Right kidney (tissue), 1 donor: Measurements from ENCODE around the gene POU2AF1.
"Not testable (repeated sequence)": the region's sequence is repeated elsewhere in the genome, so short reads cannot be mapped to it uniquely, and the experiment has no call there.

Experiments used
- DNase-seq: peaks from one replicate; pipeline ENCODE4 v3.0.0-alpha.2; 2016

POU2AF1 gene

GRCh38 chr11:111409915-111410314, 30.8 kb upstream of the POU2AF1 start:
- no peak for DNase-seq

- no peak for DNase-seq
Measured at GRCh38 chr11:111408789-111409727, 30.0 kb upstream of the POU2AF1 start.

DNA sequence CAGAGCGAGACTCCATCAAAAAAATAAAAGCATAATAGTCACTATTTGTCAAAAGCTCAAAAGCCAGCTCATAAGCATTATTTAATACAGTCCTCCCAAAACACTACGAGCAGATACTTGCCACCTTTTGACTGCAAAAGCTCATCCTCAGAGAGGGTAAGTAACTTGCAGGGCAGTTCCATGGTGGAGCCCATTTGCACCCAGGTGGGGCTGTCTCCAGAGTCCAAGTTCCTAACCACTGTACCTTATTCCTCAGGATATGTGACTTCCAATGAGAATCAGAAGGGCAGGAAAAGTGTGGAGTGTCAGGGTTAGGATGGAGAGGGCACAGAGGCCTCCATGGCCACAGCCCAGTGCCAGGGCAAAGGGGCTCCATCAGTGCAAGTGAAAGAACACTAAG, 28.6 kb upstream of the POU2AF1 start:
- no peak for DNase-seq

- DNase-seq = no peak
Measured at GRCh38 chr11:111406589-111406988, 27.5 kb upstream of the POU2AF1 start.

DNA sequence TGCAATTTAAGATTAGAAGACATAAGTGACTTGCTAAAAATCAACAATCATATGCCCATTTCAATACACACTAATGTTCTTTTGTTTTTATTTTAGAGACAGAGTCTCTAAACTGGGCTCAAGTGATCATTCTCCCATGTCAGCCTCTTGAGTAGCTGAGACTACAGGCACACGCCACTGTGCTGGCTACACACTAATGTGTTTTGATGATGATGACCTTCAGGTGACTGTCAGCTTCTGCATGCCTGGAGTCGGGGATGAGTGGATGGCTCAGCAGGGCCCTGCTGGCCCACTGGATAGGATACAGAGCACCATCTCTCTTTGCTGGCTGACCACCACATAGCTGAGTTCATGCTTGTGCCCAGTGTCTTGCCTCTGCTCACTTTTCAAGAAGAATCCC, 27.0 kb upstream of the POU2AF1 start:
- no peak for DNase-seq

DNA sequence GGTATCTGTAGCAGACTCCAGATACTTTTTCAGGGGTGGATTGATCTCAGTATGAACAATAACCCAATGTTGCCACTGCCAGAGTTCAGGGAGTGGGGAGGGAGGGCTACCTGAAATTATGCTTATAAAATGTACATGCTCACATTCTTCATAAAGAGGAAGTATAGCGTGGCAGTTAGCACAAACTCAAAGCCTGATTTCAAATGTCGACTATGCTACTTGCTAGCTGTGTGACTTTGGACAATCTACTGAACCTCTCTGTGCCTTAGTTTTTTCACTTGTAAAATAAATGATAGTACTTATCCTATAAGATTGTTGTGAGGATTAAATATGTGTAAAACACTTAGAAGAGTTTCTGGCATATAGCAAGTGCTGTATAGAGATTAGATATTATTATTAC, 26.5 kb upstream of the POU2AF1 start:
- DNase-seq = no peak

DNA sequence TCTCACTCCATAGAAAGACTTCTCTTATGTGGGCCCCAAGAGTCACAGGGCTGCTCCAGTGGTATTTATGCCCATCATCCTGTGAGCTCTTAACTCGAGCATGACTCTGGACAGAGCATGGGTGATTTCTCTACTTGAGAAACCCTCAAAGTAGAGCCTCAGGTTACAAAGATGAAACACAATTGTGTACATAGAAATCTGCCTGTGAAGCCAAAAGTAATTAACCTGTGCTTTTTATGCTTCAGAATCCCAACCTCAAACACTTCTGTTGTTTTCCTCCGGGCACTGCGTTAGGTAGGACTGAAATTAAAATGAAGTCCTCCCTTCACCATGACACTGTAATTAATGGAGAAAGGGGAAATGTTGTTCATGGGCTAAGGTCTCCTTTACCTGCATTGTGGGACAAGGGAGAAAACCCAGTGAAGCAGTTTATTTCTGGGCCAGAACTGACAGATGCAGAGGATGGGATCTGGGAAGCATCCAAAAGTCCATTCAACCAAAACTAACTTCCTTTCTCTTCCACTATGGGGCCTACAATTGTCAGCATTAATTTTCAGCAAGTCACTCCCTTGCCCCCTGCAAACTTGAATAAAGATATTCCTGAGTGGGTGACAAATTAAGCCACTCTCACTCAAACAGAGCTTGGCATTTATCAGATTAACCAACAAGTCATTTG, 24.1 kb upstream of the POU2AF1 start:
- no peak for DNase-seq

DNA sequence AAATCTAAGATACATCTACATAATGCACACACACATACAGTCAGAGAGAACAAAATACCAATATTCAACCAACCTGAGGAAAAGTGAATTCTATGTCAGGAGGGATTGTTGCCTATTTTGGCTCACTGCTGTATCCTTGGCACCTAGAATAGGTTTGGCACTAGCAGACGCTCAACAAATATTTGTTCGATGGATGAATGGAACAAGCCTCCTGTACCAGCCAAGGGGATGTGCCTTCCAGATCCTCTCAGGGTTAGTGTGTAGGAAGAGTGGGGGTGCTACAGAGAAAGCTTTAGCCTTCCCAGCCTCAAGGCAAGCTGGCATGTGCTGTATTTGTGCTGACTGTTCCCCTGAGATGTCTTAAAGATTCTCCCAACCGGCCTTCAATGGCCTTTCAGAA, 23.3 kb upstream of the POU2AF1 start:
- DNase-seq = no peak

DNA sequence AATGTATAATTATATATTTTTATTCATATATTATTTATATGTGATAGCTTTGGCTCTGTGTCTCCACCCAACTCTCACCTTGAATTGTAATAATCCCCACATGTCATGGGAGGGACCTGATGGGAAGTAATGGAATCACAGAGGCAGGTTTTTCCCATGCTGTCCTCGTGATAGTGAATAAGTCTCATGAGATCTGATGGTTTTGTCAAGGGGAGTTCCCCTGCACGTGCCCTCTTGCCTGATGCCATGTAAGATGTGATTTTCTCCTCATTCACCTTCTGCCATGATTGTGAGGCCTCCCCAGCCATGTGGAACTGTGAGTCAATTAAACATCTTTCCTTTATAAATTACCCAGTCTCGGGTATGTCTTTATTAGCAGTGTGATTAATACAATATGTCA, 22.9 kb upstream of the POU2AF1 start:
- not testable (repeated sequence) for DNase-seq

GRCh38 chr11:111400595-111400994, 21.5 kb upstream of the POU2AF1 start:
- DNase-seq = no peak

GRCh38 chr11:111399187-111400031, 20.3 kb upstream of the POU2AF1 start:
- DNase-seq = no peak

- no peak for DNase-seq
Measured at GRCh38 chr11:111397034-111397433, 18.0 kb upstream of the POU2AF1 start.

DNA sequence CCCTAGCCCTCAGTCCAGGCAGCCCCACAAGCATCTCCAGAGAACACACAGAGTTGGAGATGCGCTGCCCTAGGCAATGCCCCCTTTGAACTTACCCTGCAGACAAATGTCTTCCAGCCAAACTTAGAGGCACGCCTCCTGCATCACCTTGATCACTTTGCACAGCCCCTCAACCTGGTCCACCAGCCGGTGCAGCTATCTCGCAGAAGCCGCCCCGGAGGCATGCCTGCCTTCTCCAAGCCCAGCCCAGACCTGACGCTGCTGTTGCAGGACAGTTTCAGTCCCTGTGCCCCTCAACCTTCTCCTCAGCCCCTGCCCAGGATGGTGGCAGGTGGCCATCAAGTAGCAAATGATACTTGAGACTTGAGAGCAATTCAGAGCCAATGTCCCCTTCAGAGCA, 16.7 kb upstream of the POU2AF1 start:
- DNase-seq = no peak

DNA sequence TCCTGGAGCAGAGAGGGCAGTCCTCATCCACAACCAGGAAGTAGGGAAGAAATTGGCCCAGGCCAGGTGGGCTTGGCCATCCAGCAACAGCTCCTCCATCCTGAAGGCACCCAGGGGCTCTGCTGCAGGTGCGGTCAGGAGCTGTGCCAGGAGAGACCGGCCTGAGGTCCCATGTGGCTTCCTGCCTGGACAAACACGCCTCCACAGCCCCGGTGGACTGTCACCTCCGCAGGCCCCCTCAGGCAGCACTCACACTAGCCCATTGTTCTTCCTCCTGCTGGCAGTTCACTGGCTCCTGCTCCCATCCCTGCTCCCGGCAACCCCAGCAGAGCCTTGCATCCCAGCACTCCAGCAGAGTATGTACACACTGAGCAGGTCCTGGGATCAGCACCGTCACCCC, 16.0 kb upstream of the POU2AF1 start:
- DNase-seq = no peak

- not testable (repeated sequence) for DNase-seq
Measured at GRCh38 chr11:111394147-111394546, 15.1 kb upstream of the POU2AF1 start.

DNA sequence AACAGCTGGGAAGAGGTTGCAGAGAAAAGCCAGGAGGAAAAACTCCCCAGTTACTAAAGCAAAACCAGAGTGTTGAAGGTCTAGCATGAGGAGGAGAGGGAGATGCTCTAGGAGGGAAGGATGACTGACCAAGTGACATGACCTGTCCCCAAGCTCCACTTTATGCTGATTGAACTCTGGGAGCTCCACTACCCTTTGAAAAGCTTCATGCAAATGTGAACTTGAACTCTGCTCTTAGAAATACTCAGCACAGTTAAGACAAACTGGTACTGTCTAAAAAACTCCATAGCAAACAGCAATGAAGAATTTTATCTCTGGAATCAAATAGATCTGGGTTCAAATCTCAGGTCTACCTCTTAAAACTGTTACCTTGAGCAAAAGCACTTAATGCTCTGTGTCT, 14.5 kb upstream of the POU2AF1 start:
- no peak for DNase-seq

DNA sequence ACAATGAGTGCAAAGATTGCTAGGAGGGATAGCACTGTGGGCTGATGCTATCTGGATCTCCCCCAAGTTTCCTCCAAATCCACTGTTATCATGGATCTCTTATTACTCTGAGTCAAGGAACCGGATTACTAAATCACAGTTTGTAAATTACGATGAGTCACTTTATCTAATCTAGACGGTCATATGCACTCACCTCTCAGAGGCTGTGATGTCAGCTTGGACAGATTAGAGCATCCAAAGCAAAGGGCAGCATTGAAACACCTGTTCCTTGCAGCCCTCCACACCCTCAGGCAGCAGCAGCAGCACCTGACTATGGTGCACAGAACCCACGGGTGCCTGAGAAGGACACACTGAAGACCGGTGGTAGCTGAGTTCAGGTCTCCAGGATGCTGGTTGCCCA, 14.0 kb upstream of the POU2AF1 start:
- no peak for DNase-seq

DNA sequence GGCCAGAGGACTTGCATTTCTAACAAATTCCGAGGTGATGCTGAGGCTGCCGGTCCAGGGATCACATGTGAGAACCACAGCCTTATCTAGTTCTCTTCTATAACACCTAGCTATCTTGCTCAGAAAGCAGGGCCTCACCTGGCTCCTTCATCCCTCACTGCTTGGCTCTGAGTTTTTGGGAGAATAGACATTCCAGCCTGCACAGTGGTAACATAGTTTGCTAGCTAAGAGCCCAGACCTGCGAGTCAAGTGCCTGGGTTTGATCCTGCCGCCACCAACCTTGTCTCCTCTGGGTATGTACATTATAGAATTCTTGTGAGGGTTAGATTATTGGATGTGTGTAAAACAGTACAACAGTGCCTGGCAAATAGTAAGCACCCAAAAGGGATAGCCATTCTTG, 13.5 kb upstream of the POU2AF1 start:
- DNase-seq = no peak

GRCh38 chr11:111391328-111392124, 12.5 kb upstream of the POU2AF1 start:
- DNase-seq = no peak

- DNase-seq = no peak
Measured at GRCh38 chr11:111388842-111389241, 9.8 kb upstream of the POU2AF1 start.

- DNase-seq = no peak
Measured at GRCh38 chr11:111388420-111388819, 9.3 kb upstream of the POU2AF1 start.

- no peak for DNase-seq
Measured at GRCh38 chr11:111387363-111387762, 8.3 kb upstream of the POU2AF1 start.
